GM12864 (cell line): ENCODE measurements around the gene GALNT12.

Experiments
- DNase-seq: peaks from one replicate; pipeline ENCODE4 v3.0.0-alpha.2; 2011; ENCODE audit warnings: low read depth
- H3K4me3 ChIP-seq: 2 replicates; pipeline ENCODE4 v1.5.1; 2011; ENCODE audit warnings: mild to moderate bottlenecking, low read depth, low read length, control low read depth
- CTCF ChIP-seq: IDR thresholded peaks from 2 replicates; pipeline ENCODE4 v1.5.1; 2011; ENCODE audit warnings: low read depth, mild to moderate bottlenecking, moderate library complexity, low read length, control low read depth, inconsistent platforms; ENCODE audit errors: missing control alignments

GALNT12 gene

GRCh38 chr9:98869866-98870265 lies 62.4 kb downstream of the GALNT12 start:
- no peak for DNase-seq
- no peak for TF ChIP-seq CTCF
- H3K4me3 ChIP-seq = no peak overlapping the region

GRCh38 chr9:98870782-98871557 lies 63.5 kb downstream of the GALNT12 start:
- H3K4me3 ChIP-seq = no peak overlapping the region
- TF ChIP-seq CTCF = no peak
- DNase-seq = no peak

- TF ChIP-seq CTCF = no peak
- no peak for DNase-seq
- no peak overlapping the region for H3K4me3 ChIP-seq
These were observed 64.1 kb downstream of the GALNT12 start for GRCh38 chr9:98871558-98872065.

GRCh38 chr9:98873526-98873925 lies 66.1 kb downstream of the GALNT12 start:
- H3K4me3 ChIP-seq = no peak overlapping the region
- TF ChIP-seq CTCF = no peak
- DNase-seq = no peak

GRCh38 chr9:98873951-98874371 lies 66.5 kb downstream of the GALNT12 start:
- DNase-seq = no peak
- H3K4me3 ChIP-seq = no peak overlapping the region
- TF ChIP-seq CTCF = no peak

GRCh38 chr9:98874721-98875255 lies 67.3 kb downstream of the GALNT12 start:
- no peak for DNase-seq
- TF ChIP-seq CTCF = no peak
- H3K4me3 ChIP-seq = no peak overlapping the region
